ENCODE results near the gene RALGDS. TPM values are rescaled to one million over a fixed set of nuclear protein-coding genes. Genes with fewer than 3 reads are reported as not detected.

Gene RALGDS
- total and polyA plus RNA-seq, 9 of the 15 experiments (the other 6 are each of a cell fraction or from before 2014, with no cell fraction given) = 0.75 to 43.3 (median 27.1) TPM

DNA sequence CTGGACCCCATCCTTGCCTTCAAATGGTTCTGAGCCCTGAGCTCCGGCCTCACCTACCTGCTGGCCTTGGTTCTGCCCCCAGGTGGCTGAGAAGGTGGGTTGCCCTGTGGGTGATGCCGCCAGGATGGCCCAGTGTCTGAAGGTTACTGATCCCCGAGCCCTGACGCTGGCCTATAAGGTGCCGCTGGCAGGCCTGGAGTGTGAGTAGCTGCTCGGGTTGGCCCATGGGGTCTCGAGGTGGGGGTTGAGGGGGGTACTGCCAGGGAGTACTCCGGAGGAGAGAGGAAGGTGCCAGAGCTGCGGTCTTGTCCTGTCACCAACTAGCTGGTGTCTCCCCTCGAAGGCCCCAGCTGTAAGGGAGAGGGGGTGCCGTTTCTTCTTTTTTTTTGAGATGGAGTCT is 54.0 kb downstream of the RALGDS start:
- H3K9ac ChIP-seq (ENCODE audit: insufficient read depth in 1 of 2, low read depth in 2 of 2, low read length in 2 of 2) = no peak overlapping the region
- no peaks in the 10 kb centered on the region for H3K9me1 ChIP-seq (ENCODE audit: control insufficient read depth, insufficient read depth, low read length)
- ChIA-PET POLR2A (interaction anchor here (0.6 to 1.3 kb wide), 4 partner anchors 9 to 264 kb away, joined by 3 to 5 read pairs (median 4); partner anchors contain the start of gene GTF3C5), CTCF (ENCODE audit: low intra/inter-chr PET ratio) (no interaction called here)
- FAIRE-seq = no peak
- H3K36me3 ChIP-seq (ENCODE audit: control insufficient read depth, insufficient read depth, low read length) = no peaks in the 10 kb centered on the region
- H4K20me1 ChIP-seq (replicated peaks; ENCODE audit: control insufficient read depth, insufficient read depth, low read length) = no peaks in the 10 kb centered on the region
- no peaks in the 10 kb centered on the region for H3K9me3 ChIP-seq (replicated peaks; ENCODE audit: control insufficient read depth, insufficient read depth, low read depth, low read length)
- BruUV-seq (replicated peaks) = no TSS peak
- no peaks in the 10 kb centered on the region for H3K27me3 ChIP-seq (ENCODE audit: control insufficient read depth in 2 of 2, insufficient read depth in 2 of 2, low read length in 2 of 2)
- H3K27ac ChIP-seq (ENCODE audit: extremely low read depth, low read depth, low read length) = no peak overlapping the region
- no peak for DNase-seq (ENCODE audit: extremely low read depth in 1 of 4, low spot score in 3 of 4)
- intact Hi-C loops (cut with micrococcal nuclease) = no loop called here
- H2AFZ ChIP-seq (ENCODE audit: low read depth, low read length) = no peak overlapping the region
- H3K79me2 ChIP-seq (ENCODE audit: control insufficient read depth, insufficient read depth, low read length) = no peaks in the 10 kb centered on the region
- in situ Hi-C loops (cut with MboI) = no loop called here
- 83% methylated on average over 8 of the region's 11 CpGs for WGBS (ENCODE audit: insufficient coverage, low coverage, missing lambda C conversion rate)
- no peak overlapping the region for H3K4me2 ChIP-seq (ENCODE audit: insufficient read depth, low read length)
- peaks cover 0 to 22% of the 10 kb centered on the region in 2 experiments; a peak in 2 of 5 replicates for H3K4me1 ChIP-seq (replicated peaks in 1 of 2; ENCODE audit: control insufficient read depth in 2 of 2, insufficient read depth in 2 of 2, low read length in 2 of 2)
- TF ChIP-seq, protein P1, sequence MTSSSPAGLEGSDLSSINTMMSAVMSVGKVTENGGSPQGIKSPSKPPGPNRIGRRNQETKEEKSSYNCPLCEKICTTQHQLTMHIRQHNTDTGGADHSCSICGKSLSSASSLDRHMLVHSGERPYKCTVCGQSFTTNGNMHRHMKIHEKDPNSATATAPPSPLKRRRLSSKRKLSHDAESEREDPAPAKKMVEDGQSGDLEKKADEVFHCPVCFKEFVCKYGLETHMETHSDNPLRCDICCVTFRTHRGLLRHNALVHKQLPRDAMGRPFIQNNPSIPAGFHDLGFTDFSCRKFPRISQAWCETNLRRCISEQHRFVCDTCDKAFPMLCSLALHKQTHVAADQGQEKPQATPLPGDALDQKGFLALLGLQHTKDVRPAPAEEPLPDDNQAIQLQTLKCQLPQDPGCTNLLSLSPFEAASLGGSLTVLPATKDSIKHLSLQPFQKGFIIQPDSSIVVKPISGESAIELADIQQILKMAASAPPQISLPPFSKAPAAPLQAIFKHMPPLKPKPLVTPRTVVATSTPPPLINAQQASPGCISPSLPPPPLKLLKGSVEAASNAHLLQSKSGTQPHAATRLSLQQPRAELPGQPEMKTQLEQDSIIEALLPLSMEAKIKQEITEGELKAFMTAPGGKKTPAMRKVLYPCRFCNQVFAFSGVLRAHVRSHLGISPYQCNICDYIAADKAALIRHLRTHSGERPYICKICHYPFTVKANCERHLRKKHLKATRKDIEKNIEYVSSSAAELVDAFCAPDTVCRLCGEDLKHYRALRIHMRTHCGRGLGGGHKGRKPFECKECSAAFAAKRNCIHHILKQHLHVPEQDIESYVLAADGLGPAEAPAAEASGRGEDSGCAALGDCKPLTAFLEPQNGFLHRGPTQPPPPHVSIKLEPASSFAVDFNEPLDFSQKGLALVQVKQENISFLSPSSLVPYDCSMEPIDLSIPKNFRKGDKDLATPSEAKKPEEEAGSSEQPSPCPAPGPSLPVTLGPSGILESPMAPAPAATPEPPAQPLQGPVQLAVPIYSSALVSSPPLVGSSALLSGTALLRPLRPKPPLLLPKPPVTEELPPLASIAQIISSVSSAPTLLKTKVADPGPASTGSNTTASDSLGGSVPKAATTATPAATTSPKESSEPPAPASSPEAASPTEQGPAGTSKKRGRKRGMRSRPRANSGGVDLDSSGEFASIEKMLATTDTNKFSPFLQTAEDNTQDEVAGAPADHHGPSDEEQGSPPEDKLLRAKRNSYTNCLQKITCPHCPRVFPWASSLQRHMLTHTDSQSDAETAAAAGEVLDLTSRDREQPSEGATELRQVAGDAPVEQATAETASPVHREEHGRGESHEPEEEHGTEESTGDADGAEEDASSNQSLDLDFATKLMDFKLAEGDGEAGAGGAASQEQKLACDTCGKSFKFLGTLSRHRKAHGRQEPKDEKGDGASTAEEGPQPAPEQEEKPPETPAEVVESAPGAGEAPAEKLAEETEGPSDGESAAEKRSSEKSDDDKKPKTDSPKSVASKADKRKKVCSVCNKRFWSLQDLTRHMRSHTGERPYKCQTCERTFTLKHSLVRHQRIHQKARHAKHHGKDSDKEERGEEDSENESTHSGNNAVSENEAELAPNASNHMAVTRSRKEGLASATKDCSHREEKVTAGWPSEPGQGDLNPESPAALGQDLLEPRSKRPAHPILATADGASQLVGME (CRISPR knock-in tag; IDR thresholded peaks at IDR 0.05) = no peak
- no peak for TF ChIP-seq NFE2 (IDR thresholded peaks at IDR 0.05; ENCODE audit: low read depth)
- TF ChIP-seq, protein P2, sequence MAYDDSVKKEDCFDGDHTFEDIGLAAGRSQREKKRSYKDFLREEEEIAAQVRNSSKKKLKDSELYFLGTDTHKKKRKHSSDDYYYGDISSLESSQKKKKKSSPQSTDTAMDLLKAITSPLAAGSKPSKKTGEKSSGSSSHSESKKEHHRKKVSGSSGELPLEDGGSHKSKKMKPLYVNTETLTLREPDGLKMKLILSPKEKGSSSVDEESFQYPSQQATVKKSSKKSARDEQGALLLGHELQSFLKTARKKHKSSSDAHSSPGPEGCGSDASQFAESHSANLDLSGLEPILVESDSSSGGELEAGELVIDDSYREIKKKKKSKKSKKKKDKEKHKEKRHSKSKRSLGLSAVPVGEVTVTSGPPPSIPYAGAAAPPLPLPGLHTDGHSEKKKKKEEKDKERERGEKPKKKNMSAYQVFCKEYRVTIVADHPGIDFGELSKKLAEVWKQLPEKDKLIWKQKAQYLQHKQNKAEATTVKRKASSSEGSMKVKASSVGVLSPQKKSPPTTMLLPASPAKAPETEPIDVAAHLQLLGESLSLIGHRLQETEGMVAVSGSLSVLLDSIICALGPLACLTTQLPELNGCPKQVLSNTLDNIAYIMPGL (CRISPR knock-in tag; IDR thresholded peaks at IDR 0.05) = no peak
- TF ChIP-seq, protein P3, sequence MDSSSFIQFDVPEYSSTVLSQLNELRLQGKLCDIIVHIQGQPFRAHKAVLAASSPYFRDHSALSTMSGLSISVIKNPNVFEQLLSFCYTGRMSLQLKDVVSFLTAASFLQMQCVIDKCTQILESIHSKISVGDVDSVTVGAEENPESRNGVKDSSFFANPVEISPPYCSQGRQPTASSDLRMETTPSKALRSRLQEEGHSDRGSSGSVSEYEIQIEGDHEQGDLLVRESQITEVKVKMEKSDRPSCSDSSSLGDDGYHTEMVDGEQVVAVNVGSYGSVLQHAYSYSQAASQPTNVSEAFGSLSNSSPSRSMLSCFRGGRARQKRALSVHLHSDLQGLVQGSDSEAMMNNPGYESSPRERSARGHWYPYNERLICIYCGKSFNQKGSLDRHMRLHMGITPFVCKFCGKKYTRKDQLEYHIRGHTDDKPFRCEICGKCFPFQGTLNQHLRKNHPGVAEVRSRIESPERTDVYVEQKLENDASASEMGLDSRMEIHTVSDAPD (CRISPR knock-in tag; IDR thresholded peaks at IDR 0.05) = no peak
- H3K4me3 ChIP-seq = no peak overlapping the region
- no peak for ATAC-seq
